ENCODE data around the gene CSRP3. TPM values are rescaled to one million over a fixed set of nuclear protein-coding genes. Genes with fewer than 3 reads are reported as not detected.

The CSRP3 gene
- total and polyA plus RNA-seq, 4 donors, result 0.22 to 1.1 (median 0.79) TPM; not detected in 1

- Histone ChIP-seq H3K4me3 (ENCODE audit: low read depth, low read length) (no peak overlapping the region), H3K4me1 (ENCODE audit: control insufficient read depth, insufficient read depth, low read length) (no peaks in the 10 kb centered on the region), H3K27me3 (ENCODE audit: control insufficient read depth, insufficient read depth, low read length) (no peaks in the 10 kb centered on the region), H3K9me3 (ENCODE audit: control insufficient read depth, insufficient read depth, low read length) (no peaks in the 10 kb centered on the region), H3K27ac (ENCODE audit: low read depth, low read length) (no peak overlapping the region), H3K36me3 (ENCODE audit: control insufficient read depth, insufficient read depth, low read length) (peaks cover 2% of the 10 kb centered on the region)
- whole genome bisulfite sequencing (ENCODE audit: insufficient coverage), result 100% methylated on average over 4 of the region's 7 CpGs
- no peak for DNase-seq (ENCODE audit: low read depth in 4 of 6, low spot score in 6 of 6)
Measured at GRCh38 chr11:19173964-19174638, 27.7 kb downstream of the CSRP3 start.

- 75% methylated on average over 5 of the region's 9 CpGs for WGBS (ENCODE audit: insufficient coverage)
- Histone ChIP-seq H3K4me1 (ENCODE audit: control insufficient read depth, insufficient read depth, low read length) (no peaks in the 10 kb centered on the region), H3K36me3 (ENCODE audit: control insufficient read depth, insufficient read depth, low read length) (peaks cover 2% of the 10 kb centered on the region), H3K9me3 (ENCODE audit: control insufficient read depth, insufficient read depth, low read length) (no peaks in the 10 kb centered on the region), H3K4me3 (ENCODE audit: low read depth, low read length) (no peak overlapping the region), H3K27ac (ENCODE audit: low read depth, low read length) (no peak overlapping the region), H3K27me3 (ENCODE audit: control insufficient read depth, insufficient read depth, low read length) (no peaks in the 10 kb centered on the region)
- DNase-seq (ENCODE audit: low read depth in 4 of 6, low spot score in 6 of 6), result peak in 1 of 6 donors; percentile 17
Measured at GRCh38 chr11:19173004-19173689, 28.6 kb downstream of the CSRP3 start.

- Histone ChIP-seq H3K27me3 (ENCODE audit: control insufficient read depth, insufficient read depth, low read length) (no peaks in the 10 kb centered on the region), H3K9me3 (ENCODE audit: control insufficient read depth, insufficient read depth, low read length) (no peaks in the 10 kb centered on the region), H3K4me3 (ENCODE audit: low read depth, low read length) (no peak overlapping the region), H3K4me1 (ENCODE audit: control insufficient read depth, insufficient read depth, low read length) (no peaks in the 10 kb centered on the region), H3K36me3 (ENCODE audit: control insufficient read depth, insufficient read depth, low read length) (peaks cover 5% of the 10 kb centered on the region), H3K27ac (ENCODE audit: low read depth, low read length) (no peak overlapping the region)
- WGBS (ENCODE audit: insufficient coverage), result no CpG with 5 or more reads among the region's 2 CpGs
- DNase-seq (ENCODE audit: low read depth in 4 of 6, low spot score in 6 of 6), result peak in 1 of 6 donors; percentile 47
Measured at GRCh38 chr11:19168090-19168489, 33.7 kb downstream of the CSRP3 start.

- H3K4me3 ChIP-seq (ENCODE audit: low read depth, low read length), result no peak overlapping the region
- H3K9me3 ChIP-seq (ENCODE audit: control insufficient read depth, insufficient read depth, low read length), result no peaks in the 10 kb centered on the region
- H3K36me3 ChIP-seq (ENCODE audit: control insufficient read depth, insufficient read depth, low read length), result peaks cover 2% of the 10 kb centered on the region
- no peaks in the 10 kb centered on the region for H3K4me1 ChIP-seq (ENCODE audit: control insufficient read depth, insufficient read depth, low read length)
- no peaks in the 10 kb centered on the region for H3K27me3 ChIP-seq (ENCODE audit: control insufficient read depth, insufficient read depth, low read length)
- no peak overlapping the region for H3K27ac ChIP-seq (ENCODE audit: low read depth, low read length)
- WGBS (ENCODE audit: insufficient coverage), result no CpG with 5 or more reads among the region's 2 CpGs
- no peak for DNase-seq (ENCODE audit: low read depth in 4 of 6, low spot score in 6 of 6)
Measured at GRCh38 chr11:19164881-19165280, 36.9 kb downstream of the CSRP3 start.

- H3K27me3 ChIP-seq (ENCODE audit: control insufficient read depth, insufficient read depth, low read length), result no peaks in the 10 kb centered on the region
- WGBS (ENCODE audit: insufficient coverage), result 100% methylated on average over 1 of the region's 4 CpGs
Measured at GRCh38 chr11:19164230-19164855, 37.4 kb downstream of the CSRP3 start.

GRCh38 chr11:19163617-19164016, 38.2 kb downstream of the CSRP3 start:
- Histone ChIP-seq H3K27me3 (ENCODE audit: control insufficient read depth, insufficient read depth, low read length) (no peaks in the 10 kb centered on the region), H3K4me3 (ENCODE audit: low read depth, low read length) (no peak overlapping the region), H3K27ac (ENCODE audit: low read depth, low read length) (no peak overlapping the region), H3K9me3 (ENCODE audit: control insufficient read depth, insufficient read depth, low read length) (no peaks in the 10 kb centered on the region), H3K4me1 (ENCODE audit: control insufficient read depth, insufficient read depth, low read length) (no peaks in the 10 kb centered on the region), H3K36me3 (ENCODE audit: control insufficient read depth, insufficient read depth, low read length) (peaks cover 2% of the 10 kb centered on the region)
- DNase-seq (ENCODE audit: low read depth in 4 of 6, low spot score in 6 of 6), result no peak
- no CpG with 5 or more reads among the region's 1 CpG for WGBS (ENCODE audit: insufficient coverage)

More at GRCh38 chr11:19164230-19164855, 37.4 kb downstream of the CSRP3 start:
- H3K36me3 ChIP-seq (ENCODE audit: control insufficient read depth, insufficient read depth, low read length), result peaks cover 2% of the 10 kb centered on the region
- no peaks in the 10 kb centered on the region for H3K4me1 ChIP-seq (ENCODE audit: control insufficient read depth, insufficient read depth, low read length)
- DNase-seq (ENCODE audit: low read depth in 4 of 6, low spot score in 6 of 6), result peak in 1 of 6 donors; percentile 30
- H3K9me3 ChIP-seq (ENCODE audit: control insufficient read depth, insufficient read depth, low read length), result no peaks in the 10 kb centered on the region
- no peak overlapping the region for H3K4me3 ChIP-seq (ENCODE audit: low read depth, low read length)
- H3K27ac ChIP-seq (ENCODE audit: low read depth, low read length), result no peak overlapping the region

GRCh38 chr11:19162951-19163505, 38.8 kb downstream of the CSRP3 start:
- Histone ChIP-seq H3K27me3 (ENCODE audit: control insufficient read depth, insufficient read depth, low read length) (no peaks in the 10 kb centered on the region), H3K9me3 (ENCODE audit: control insufficient read depth, insufficient read depth, low read length) (no peaks in the 10 kb centered on the region), H3K4me1 (ENCODE audit: control insufficient read depth, insufficient read depth, low read length) (no peaks in the 10 kb centered on the region), H3K36me3 (ENCODE audit: control insufficient read depth, insufficient read depth, low read length) (peaks cover 2% of the 10 kb centered on the region), H3K4me3 (ENCODE audit: low read depth, low read length) (no peak overlapping the region), H3K27ac (ENCODE audit: low read depth, low read length) (no peak overlapping the region)
- no CpG with 5 or more reads among the region's 1 CpG for WGBS (ENCODE audit: insufficient coverage)
- DNase-seq (ENCODE audit: low read depth in 4 of 6, low spot score in 6 of 6), result no peak

- Histone ChIP-seq H3K4me1 (ENCODE audit: control insufficient read depth, insufficient read depth, low read length) (no peaks in the 10 kb centered on the region), H3K36me3 (ENCODE audit: control insufficient read depth, insufficient read depth, low read length) (no peaks in the 10 kb centered on the region), H3K9me3 (ENCODE audit: control insufficient read depth, insufficient read depth, low read length) (no peaks in the 10 kb centered on the region), H3K4me3 (ENCODE audit: low read depth, low read length) (no peak overlapping the region), H3K27me3 (ENCODE audit: control insufficient read depth, insufficient read depth, low read length) (no peaks in the 10 kb centered on the region), H3K27ac (ENCODE audit: low read depth, low read length) (no peak overlapping the region)
- no CpG with 5 or more reads among the region's 2 CpGs for WGBS (ENCODE audit: insufficient coverage)
- DNase-seq (ENCODE audit: low read depth in 4 of 6, low spot score in 6 of 6), result peak in 1 of 6 donors; percentile 17
Measured at GRCh38 chr11:19161651-19162050, 40.1 kb downstream of the CSRP3 start.

- no peaks in the 10 kb centered on the region for H3K27me3 ChIP-seq (ENCODE audit: control insufficient read depth, insufficient read depth, low read length)
- no peaks in the 10 kb centered on the region for H3K9me3 ChIP-seq (ENCODE audit: control insufficient read depth, insufficient read depth, low read length)
- H3K4me1 ChIP-seq (ENCODE audit: control insufficient read depth, insufficient read depth, low read length), result no peaks in the 10 kb centered on the region
- no peak overlapping the region for H3K27ac ChIP-seq (ENCODE audit: low read depth, low read length)
- no peak overlapping the region for H3K4me3 ChIP-seq (ENCODE audit: low read depth, low read length)
- DNase-seq (ENCODE audit: low read depth in 4 of 6, low spot score in 6 of 6), result peak in 2 of 6 donors; percentile 38 to 78
- 70% methylated on average over 5 of the region's 6 CpGs for WGBS (ENCODE audit: insufficient coverage)
- no peaks in the 10 kb centered on the region for H3K36me3 ChIP-seq (ENCODE audit: control insufficient read depth, insufficient read depth, low read length)
Measured at GRCh38 chr11:19160847-19161246, 40.9 kb downstream of the CSRP3 start.

Measured in spinal cord (tissue), 10 donors.